Measurements from ENCODE around the gene DCP1B.
A peak's percentile ranks its signal among the peaks of the same experiment; 100 is the strongest.

Gene DCP1B

DNA sequence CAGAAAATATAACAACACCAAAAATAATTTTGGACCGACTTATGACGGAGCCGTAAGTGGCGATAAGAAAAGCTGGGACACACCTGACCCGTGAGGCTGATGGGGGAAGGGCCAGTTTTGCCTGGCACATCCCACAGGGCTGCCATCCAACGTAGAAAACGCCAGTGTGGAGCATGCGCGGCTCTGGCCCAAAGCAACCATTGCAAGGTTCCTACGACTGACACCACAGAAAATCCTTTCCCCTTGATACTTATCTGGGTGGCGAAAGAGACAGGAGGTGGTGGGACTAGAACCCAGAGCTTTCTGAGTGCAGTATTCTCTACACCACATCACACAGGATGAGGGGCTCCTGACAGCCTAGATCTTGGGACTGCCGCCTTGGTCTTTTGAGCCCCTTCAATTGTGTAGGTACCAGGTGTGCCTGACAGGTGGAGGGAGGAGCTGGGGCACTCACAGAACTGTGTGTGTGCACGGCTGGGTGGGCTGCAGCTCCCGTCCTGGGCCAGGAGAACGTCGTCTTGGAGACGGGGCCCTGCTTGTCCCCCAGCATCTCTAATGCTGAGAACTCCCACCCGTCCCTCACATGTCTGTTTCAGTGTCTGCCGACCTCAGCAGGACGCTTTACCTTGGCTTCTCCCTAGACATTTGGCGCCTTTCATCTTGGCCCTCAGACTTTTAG, 68.4 kb downstream of the DCP1B start:
- peak in 20 of 56 donors; percentile 23 to 69 (median 49) for DNase-seq

DNA sequence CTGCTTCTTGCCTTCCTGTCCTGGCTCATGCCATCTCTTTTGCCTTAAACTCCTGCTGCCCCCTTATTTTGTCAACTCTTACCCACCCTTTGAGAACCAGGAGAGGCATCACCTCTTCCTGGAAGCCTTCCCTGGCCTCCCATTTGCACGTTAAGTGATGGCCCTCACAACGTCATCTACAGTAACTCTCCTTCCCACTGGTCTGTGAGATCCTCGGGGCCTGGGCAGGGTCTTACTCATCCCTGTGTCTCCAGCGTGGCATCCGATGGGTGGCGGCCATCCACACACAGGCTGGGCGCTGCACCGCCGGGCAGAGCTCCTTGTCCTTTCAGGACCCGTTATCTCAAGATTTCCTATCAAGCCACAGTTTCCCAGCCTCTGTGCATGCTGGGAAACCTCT, 69.0 kb downstream of the DCP1B start:
- no peak for DNase-seq

DNA sequence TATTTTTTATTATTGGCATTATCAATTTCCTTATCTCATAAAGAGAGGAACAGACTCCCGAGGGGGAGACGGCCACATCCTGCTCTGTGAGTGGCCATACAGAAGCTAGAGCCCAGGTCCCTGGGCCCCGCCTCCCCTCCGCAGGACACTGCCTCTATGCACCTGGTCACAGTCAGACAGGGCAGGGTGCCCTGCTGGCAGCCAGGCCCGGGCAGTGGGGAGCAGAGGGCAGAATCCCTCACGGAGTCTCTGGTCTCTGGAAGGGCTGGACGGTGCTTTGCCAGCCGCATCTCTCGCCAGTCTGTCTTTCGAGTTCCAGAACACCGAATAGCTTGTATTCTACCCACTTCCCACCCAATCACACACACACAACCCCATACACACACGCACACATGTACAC, 69.4 kb downstream of the DCP1B start:
- DNase-seq, result no peak

DNA sequence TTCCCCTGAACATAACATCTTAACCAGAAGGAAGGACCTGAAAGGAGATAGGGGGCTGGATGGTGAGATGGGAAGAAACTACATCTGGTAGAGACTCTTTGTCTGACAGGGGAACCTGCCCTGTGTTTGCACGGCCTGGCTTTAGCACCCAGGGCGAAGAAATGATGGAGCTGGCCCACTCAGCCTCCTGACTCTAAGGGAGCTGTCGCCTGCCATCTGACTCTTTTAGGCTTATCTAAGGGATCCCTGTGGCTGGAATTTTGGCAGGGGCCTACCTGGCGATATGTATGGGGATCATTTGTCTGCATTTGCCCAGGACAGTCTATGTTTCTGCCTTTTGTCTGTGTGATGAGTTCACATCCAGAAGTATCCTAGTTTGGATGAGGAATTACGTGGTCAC, 70.2 kb downstream of the DCP1B start:
- DNase-seq, result no peak

DNA sequence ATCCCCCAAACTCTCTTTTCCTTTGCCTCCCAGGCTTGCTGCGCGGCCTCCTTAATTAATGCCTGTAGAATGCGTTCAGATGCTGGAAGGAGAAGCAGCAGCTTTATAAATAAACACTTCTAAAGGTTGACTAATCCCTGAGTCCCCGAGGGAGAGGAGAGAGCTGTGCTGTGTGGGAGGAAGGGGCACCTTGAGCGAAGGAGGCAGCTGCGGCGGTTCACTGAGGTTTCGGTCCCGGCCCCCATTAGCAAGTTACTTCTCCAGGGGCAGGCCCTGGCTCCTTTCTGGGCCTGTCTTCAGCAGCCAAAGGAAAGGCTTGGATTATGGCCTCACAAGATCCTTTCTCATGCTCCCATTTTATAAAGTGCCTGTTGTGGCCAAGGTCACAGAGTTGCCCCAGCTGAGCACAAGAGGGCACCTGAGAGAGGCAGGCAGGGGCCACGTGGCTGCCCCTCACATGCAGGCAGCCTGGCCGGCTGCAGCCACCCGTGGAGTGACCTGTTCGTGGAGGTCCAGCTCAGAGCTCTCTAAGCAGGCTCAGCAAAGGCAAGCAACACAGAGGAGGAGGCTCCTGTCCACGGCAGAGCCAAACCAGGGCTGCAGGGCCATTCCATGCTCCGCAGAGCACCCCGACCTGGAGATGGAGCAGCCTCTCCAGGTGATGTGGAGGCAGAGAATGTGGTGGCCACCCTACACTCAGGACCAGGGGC, 70.8 kb downstream of the DCP1B start:
- peak in 1 of 56 donors; percentile 18 for DNase-seq

DNA sequence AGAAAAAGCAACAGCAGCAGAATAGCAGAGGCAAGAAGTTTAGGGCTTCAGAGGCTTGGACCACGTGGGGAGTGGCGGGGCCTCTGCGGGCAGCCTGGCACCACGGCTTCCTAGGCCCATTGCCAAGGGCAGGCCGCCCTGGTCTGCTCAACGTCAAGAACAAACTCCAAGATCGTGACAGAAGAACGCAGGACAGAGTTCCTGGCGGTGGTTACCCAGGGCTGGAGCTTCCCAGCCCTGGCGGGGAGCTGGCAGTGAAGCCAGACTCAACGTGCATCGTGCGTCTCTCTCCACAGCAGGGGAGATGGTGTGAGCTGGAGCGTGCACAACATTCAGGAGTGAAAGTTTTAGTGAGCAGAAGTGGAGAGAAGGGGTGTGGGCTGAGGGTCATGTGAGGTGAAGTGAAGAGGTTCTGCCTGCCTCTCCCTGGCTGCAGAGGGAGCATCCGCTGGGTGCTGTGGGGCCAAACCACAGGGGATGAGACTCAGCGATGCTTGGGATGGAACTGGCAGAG, 71.9 kb downstream of the DCP1B start:
- DNase-seq, result peak in 32 of 56 donors; percentile 8 to 80 (median 50)

DNA sequence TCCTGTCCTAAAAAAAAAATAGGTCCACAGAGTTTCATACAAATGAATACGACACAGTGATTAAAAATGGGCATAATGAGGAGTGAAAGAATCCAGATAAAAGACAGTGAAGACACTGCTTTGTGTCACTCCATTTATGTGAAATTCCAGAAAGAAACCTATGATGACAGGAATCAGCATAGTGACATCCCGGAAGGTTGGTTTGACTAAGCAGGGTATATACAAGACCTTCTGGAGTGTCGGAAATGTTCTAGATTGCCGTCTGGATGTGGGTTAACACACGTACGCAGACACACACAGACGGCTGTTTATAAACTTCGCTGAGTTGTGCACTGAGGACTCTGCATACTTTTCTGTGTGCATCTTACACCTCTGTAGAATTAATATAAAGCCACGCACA, 72.6 kb downstream of the DCP1B start:
- no peak for DNase-seq

DNA sequence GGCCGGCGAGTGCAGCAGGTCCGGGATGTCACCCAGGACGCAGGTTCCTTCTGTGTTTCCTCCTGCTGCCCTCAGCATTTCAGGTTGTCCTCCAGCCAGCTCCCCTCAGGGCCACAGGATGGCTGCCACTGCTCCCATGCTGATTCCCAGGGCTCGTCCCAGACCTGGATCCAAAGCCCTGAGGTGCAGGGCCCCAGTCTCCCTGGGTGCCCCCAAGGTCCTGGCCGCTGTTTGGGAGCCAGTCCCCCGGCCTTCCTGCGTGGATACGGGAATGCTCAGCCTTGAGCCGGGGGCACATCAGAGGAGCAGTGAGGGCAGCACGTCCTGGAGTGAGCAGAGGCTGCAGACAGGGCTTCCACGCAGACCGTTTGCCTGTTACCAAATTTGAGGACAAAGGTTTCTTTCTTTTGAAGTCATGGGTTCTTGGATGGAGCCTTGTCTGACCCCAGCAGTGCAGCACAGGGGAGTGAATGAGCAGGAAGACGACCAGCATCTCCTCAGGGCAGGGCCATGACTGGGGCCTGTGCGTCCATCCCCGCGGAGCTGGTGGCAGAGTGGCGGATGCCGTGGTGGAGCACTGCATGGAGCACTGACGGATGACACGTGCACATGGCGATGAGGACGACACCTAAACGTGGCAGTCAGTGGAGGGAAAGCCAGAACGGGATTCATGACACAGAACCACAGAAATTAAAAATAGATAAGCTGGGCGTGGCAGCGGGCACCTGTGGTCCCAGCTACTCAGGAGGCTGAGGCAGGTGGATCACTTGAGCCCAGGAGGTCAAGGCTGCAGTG, 73.3 kb downstream of the DCP1B start:
- no peak for DNase-seq

DNA sequence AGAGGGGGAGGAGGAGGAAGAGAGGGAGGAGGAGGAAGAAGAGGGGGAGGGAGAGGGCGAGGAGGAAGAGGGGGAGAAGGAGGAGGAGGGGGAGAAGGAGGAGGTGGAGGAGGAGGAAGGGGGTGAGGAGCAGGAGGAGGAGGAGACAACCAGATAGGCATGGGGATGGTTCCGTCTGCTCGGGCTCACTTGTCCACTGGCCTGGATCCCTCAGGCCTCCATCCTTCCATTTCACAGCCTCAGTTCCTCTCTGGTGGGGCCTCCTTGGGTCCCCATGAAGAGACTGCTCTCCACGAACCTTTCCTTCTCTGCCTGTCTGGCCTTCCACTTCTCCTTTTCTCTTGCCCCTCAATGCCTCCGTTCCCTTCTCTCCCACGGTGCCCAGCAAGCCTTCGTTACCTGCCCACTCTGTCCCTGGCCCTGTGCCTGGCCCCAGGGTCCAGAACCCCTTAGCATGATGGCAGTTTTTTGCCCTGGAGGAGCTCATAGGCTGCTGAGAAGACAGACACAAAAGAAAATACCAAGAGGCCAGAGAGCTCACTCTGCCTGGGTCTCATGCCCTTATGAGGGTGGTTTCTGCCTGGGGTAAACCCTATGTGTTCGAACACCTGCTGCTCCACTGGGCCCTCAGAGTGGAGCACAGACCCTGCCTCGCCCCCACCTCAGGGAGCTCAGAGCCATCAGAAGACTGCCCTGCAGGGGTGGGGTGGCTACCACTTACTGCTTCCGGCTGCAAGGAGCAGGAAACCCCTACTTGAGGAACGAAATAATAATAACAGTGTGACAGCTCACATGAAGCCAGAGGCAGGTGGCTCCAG, 74.1 kb downstream of the DCP1B start:
- DNase-seq, result no peak

DNA sequence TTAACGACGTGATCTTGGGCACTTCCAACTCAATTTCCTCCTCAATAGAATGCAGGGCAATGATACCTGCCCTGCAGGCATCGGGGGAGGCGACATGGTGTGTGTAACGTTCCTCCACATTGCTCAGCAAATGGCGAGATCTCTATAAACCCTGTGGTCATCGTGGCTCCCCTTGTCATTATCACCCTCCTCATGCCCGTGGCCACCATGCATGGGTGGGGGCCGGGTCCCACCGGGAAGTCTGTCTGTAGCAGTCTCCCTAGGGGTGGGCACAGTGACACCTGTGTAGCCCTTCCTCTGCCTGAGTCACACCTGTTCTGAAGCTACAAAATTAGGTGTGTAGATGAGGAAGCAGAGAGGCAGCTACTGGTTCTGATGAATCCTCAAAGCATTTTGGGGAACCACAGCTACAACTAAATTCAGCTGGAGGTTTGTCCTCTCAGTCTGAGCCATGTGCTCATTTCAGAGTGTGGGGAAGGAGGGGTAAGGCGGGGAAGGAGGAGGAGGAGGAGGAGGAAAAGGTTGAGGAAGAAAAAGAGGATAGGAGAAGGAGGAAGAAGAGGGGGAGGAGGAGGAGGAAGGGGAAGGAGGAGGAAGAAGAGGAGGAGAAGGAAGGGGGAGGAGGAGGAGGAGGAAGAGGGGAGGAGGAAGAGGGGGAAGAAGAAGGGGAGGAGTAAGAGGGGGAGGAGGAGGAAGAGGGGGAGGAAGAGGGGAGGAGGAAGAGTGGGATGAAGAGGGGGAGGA, 74.8 kb downstream of the DCP1B start:
- no peak for DNase-seq

DNA sequence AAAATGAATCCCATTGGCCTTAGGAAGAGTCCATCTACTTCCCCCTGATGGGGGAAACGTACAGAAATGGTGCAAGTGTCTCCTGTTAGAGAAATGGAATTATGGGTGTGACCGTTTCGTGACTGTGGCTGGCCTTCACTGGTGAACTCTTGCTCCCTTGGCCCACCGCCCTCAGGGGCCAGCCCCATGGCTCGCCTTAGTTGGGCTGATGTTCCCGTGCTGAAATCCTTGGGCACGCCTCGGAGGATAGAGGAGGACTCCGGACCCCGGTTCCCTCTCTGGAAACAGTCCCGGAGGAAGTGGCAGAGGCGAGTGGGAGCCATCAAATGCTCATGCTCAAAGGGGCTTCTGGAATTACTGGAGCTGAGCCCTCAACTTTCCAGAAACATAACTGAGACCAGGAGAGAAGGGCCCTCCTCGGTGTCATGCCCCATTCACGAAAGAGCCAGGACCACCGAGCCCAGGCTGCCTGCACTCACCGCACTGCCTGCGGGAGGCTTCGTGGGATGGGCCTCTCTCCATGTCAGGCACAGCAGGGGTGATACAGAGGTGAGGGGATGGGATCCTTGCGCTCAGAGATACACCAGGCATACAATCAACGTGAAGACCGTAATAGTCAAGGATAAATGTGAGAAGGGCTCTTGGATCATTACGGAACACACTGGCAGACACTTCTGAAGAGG, 75.7 kb downstream of the DCP1B start:
- DNase-seq, result no peak

DNA sequence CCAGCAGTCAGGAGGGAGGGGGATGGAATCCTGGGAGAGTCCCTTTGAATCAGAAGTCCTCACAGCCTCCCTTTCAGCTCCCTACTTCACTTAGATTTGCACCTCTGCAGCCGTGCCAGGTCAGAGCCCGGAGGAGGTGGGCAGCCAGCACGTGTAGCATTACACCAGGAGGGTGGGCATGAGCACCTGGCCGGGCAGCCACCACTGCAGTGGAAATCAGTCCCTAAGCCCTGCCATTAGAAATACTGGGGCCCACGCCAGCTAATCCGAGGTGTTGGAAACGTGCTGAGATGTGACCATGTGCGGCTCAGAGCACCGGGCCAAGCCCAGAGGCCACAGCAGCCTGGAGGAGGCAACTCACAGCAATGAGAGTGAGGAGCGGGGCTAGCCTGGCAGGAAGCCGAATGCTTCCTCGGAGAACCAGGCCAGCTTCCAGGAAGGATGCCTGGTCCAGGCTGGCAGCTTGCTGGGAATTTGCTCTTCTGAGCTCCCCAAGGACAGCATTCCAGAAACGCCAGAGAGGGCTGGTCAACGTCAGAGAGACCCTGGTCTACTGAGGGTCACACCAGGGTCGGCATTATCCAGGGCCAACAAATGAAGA, 76.4 kb downstream of the DCP1B start:
- peak in 3 of 56 donors; percentile 20 to 40 (median 35) for DNase-seq

DNA sequence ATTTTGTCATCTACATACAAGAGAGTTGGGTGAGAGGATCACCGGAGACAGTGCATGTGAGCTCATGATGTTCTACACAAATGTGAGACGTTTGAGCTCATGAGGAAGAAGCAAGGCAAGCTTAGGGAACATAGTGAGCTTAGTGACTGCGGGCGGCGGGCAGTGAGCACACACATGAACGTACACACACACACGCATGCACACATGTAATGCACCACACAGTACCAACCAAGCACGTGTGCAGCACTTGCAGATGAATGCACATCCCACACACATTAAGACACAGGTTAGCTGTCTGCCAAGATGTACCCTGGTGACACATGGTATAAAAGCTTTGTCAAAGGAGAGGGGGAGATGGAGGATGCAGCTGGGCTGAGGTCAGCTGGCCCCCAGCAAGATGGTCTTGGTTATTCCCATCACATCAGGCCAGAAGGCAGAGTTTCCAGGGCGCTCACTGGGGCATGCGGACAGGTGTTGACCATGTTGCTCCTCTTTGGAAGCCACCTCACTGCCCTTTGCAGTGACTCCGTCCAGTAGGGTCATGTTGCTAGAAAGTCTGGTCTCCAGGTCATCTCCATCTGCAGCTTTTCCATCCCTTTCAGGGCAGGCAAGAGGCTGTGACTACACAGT, 77.1 kb downstream of the DCP1B start:
- no peak for DNase-seq

DNA sequence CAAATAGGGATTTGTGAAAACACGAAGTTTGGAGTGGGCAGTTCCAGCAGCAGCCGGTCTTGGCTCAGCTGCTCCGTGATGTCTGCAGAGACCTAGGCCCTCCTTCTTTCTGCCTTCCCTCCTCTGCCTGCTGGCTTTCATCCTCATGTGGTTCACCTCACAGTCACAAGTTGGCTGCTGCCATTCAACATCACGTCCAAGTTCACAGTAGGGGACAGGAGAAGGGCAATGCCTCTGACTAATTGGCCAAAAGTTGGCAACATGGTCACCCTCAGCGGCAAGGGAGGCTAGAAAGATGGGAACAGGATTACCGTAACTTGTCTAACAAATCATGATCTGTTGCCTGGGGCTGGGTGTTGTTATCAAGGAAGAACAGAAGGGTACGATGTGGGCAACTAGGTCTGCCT, 78.0 kb downstream of the DCP1B start:
- no peak for DNase-seq

DNA sequence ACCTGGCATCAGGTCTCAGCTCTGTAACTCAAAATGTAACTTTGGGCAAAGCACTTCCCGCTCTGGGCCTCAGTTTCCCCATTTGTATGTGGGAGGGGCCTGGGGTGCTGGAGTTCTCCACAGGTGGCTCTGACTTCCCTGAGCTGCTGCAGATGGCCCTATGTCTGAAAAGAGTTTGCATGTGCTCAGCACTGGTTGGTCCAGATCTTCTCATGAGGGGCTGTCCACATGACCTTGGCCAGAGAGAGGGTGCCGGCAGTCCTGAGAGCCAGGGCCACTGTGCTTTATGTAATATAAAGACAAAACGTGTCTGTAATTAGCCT, 78.6 kb downstream of the DCP1B start:
- DNase-seq, result no peak

DNA sequence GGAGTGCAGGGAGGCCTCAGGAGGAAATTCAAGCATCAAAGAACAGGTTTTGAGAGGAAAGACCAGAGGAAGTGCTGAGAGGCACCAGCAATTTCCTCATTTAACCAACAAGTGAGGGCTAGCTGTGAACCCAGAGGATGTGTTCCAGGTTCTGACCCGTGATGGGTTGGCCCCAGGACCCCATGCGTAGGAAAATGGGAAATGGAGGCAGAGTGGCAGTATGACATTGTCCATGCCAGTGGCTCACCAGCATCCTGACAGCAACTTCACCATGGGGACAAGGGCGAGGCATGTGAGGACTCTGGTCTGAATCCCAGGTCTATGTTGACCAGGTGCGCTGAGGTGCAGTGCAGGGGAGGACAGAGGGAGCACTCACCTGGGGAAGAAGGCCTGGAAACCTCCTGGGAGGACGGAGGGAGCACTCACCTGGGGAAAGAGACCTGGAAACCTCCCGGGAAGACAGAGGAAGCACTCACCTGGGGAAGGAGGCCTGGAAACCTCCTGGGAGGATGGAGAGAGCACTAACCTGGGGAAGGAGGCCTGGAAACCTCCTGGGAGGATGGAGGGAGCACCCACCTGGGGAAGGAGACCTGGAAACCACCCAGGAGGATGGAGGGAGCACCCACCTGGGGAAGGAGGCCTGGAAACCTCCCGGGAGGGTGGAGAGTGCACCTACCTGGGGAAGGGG, 79.1 kb downstream of the DCP1B start:
- DNase-seq, result no peak

DNA sequence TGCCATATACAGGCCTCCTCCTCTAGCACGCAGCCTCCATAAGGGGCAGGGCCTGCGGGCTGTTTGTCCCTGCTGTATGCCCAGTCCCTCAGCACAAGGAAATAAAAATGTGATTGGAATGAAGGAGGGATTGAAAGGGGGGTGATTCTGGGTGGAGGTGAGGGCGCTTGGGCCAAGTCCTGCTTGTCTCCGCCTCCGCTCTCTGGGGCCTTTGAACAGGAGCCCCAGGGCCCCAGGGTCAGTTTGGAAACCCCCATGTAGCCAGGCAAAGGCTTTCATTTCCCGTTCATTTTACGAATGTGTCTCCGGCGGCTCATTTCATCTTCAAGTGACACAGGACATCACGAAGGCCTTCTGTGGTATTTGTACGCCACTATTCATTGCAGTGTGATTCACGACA, 81.3 kb downstream of the DCP1B start:
- no peak for DNase-seq

DNA sequence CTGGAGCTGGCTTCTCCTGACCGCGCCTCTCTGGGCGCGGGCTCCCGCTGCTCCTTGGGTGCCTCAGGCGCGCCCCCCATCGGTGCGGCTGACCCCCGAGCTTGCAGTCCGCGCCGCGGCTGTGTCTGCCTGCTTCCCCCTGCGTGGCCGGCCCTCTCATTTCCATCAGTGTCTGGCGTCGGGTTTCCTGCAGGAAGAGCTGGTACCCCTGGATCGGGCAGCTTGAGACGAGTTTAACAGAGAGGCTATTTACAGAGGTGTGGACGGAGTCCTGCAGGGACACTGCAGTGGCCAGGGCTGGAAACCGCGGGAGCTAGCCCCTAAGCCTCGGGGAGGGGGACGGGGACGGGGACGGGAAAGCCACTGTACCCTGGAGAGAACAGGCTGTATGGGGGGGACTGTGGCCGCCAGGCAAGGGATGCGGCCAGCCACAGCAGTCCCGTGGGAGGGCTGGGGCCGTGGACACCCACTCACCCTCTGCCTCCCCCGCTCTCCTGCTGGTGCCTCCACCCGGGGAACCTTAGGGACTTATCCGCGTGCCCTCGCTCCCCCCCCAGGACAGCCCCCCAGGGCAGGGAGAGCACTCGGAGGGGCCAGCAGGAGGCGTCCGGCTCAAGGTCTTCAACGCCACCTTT, 82.1 kb downstream of the DCP1B start:
- DNase-seq, result peak in 1 of 56 donors; percentile 31

Measured in amygdala (tissue), 56 donors.